ENCODE data around the gene CLTC. TPM values are rescaled to one million over a fixed set of nuclear protein-coding genes. Genes with fewer than 3 reads are reported as not detected.

The CLTC gene
- total and polyA plus RNA-seq, 2 of the 4 experiments (the other 2 are of a cell fraction) = 181 to 641 TPM

GRCh38 chr17:59611503-59611902 is 8.2 kb upstream of the CLTC start:
- H2AK5ac ChIP-seq (ENCODE audit: low read depth, low read length) = no peak overlapping the region
- H3K56ac ChIP-seq (ENCODE audit: extremely low read depth, insufficient read depth, low read length) = no peak overlapping the region
- H3K27ac ChIP-seq (ENCODE audit: insufficient read depth, low read length) = no peak overlapping the region
- ChIA-PET POLR2A (ENCODE audit: unreplicated experiment) (no interaction called here), CTCF (no interaction called here)
- no TSS peak for BruUV-seq (replicated peaks)
- no peak overlapping the region for H2BK20ac ChIP-seq (ENCODE audit: low read depth, low read length)
- no peak overlapping the region for H2BK5ac ChIP-seq (ENCODE audit: low read depth, low read length, poor library complexity, severe bottlenecking)
- ATAC-seq (ENCODE audit: low read depth) = no peak
- H2AFZ ChIP-seq (replicated peaks; ENCODE audit: low read length, poor library complexity) = no peak overlapping the region
- intact Hi-C loops (cut with micrococcal nuclease) = no loop called here
- H3K4ac ChIP-seq (ENCODE audit: low read depth, low read length) = no peak overlapping the region
- peaks cover 0 to 7% of the 10 kb centered on the region in 2 experiments; a peak in 1 of 4 replicates for H3K79me1 ChIP-seq (ENCODE audit: low read depth in 1 of 2, low read length in 2 of 2)
- dilution Hi-C loops (cut with HindIII; ENCODE audit: low sequenced_read_pairs, unreplicated experiment) = no loop called here
- H4K5ac ChIP-seq (ENCODE audit: low read depth, low read length) = no peak overlapping the region
- no peaks in the 10 kb centered on the region for H3K4me1 ChIP-seq (ENCODE audit: control insufficient read depth, insufficient read depth, low read length)
- H2AK9ac ChIP-seq (replicated peaks; ENCODE audit: low read depth, low read length, poor library complexity) = no peak overlapping the region
- H4K8ac ChIP-seq (ENCODE audit: low read depth in 2 of 2, low read length in 2 of 2) = no peak overlapping the region
- no peaks in the 10 kb centered on the region for H3K9me1 ChIP-seq (ENCODE audit: insufficient read depth, low read length)
- H3K36me3 ChIP-seq (ENCODE audit: control insufficient read depth, insufficient read depth, low read length) = peaks cover 9% of the 10 kb centered on the region
- H3K9me3 ChIP-seq (ENCODE audit: control insufficient read depth, insufficient read depth, low read length) = no peaks in the 10 kb centered on the region
- H3K9ac ChIP-seq (ENCODE audit: low read depth, low read length) = no peak overlapping the region
- H3K4me3 ChIP-seq (ENCODE audit: insufficient read depth, low read depth, low read length) = no peak overlapping the region
- TF ChIP-seq MAFK (IDR thresholded peaks at IDR 0.05; ENCODE audit: low read depth, low read length) (peak; percentile 69), CEBPB (IDR thresholded peaks at IDR 0.05; ENCODE audit: low read depth, low read length) (no peak)
- no peak overlapping the region for H2BK120ac ChIP-seq (ENCODE audit: low read depth, low read length)
- H2BK15ac ChIP-seq (ENCODE audit: low read depth, low read length) = no peak overlapping the region
- H3K4me2 ChIP-seq (ENCODE audit: low read depth, low read length) = no peak overlapping the region
- in situ Hi-C loops (cut with MboI; ENCODE audit: low sequenced_read_pairs) = no loop called here
- H3K18ac ChIP-seq (ENCODE audit: low read depth, low read length) = no peak overlapping the region
- no peak for DNase-seq
- H3K14ac ChIP-seq (replicated peaks; ENCODE audit: low read depth, low read length) = no peak overlapping the region
- H3K23ac ChIP-seq (ENCODE audit: low read depth, low read length) = no peak overlapping the region
- H4K91ac ChIP-seq (ENCODE audit: insufficient read depth, low read depth, low read length) = no peak overlapping the region
- no peaks in the 10 kb centered on the region for H4K20me1 ChIP-seq (ENCODE audit: insufficient read depth, low read length)
- H3K27me3 ChIP-seq (ENCODE audit: control insufficient read depth, insufficient read depth, low read length) = no peaks in the 10 kb centered on the region
